ENCODE results near the gene GLRX.

- TF ChIP-seq POLR2A (IDR thresholded peaks at IDR 0.05; ENCODE audit: low read depth, low read length) (no peak), TAF1 (IDR thresholded peaks at IDR 0.05; ENCODE audit: low read depth, low read length) (no peak), POLR2AphosphoS5 (IDR thresholded peaks at IDR 0.05; ENCODE audit: low read depth, low read length) (no peak)
These were observed 752 bp upstream of the GLRX start for GRCh38 chr5:95823218-95823737.
